Endothelial cell (in vitro differentiated cells): ENCODE measurements around the gene SH2B2. TPM values are rescaled to one million over a fixed set of nuclear protein-coding genes. Genes with fewer than 3 reads are reported as not detected.

Experiments
- DNase-seq: peaks from one replicate; pipeline ENCODE4 v3.0.0; 2021; ENCODE audit warnings: low spot score
- H3K27ac Mint-ChIP-seq: one replicate; pipeline ENCODE4 v1.8.0; 2021; ENCODE audit warnings: mixed read lengths, inconsistent platforms; ENCODE audit not compliant: unreplicated experiment
- H3K27me3 Mint-ChIP-seq: one replicate; pipeline ENCODE4 v1.8.0; 2021; ENCODE audit warnings: mild to moderate bottlenecking, moderate library complexity, mixed read lengths, inconsistent platforms; ENCODE audit not compliant: unreplicated experiment
- H3K36me3 Mint-ChIP-seq: one replicate; pipeline ENCODE4 v1.8.0; 2021; ENCODE audit warnings: mild to moderate bottlenecking, low read depth, mixed read lengths, inconsistent platforms; ENCODE audit not compliant: unreplicated experiment
- H3K4me1 Mint-ChIP-seq: one replicate; pipeline ENCODE4 v1.8.0; 2021; ENCODE audit warnings: mild to moderate bottlenecking, mixed read lengths, inconsistent platforms; ENCODE audit not compliant: unreplicated experiment
- H3K4me3 Mint-ChIP-seq: one replicate; pipeline ENCODE4 v1.8.0; 2021; ENCODE audit warnings: mild to moderate bottlenecking, mixed read lengths, inconsistent platforms; ENCODE audit not compliant: unreplicated experiment
- H3K9me3 Mint-ChIP-seq: one replicate; pipeline ENCODE4 v1.8.0; 2021; ENCODE audit warnings: mixed read lengths, inconsistent platforms; ENCODE audit not compliant: unreplicated experiment
- total RNA-seq: library from RNA; stranded (reverse); fragmentation: NEBNext Ultra II Directional; extraction: Animal tissue kit (Norgen Biotek cat#: 25700); gene quantifications from one replicate; pipeline ENCODE4 v1.2.1, GENCODE V29; 2021; ENCODE audit not compliant: unreplicated experiment
- TF ChIP-seq, protein P1 (sequence below): fragments of 200-600 bp; sonication (generic); IDR thresholded peaks from one replicate; pipeline ENCODE4 v1.5.0; 2021; ENCODE audit warnings: antibody characterized with exemption; ENCODE audit not compliant: unreplicated experiment

The SH2B2 gene
- total RNA-seq, 1 donor from 2014 or later, result 2.6 TPM

GRCh38 chr7:102253973-102254370 is 32.7 kb upstream of the SH2B2 start:
- Mint-ChIP-seq H3K27me3 (peaks cover 12% of the 10 kb centered on the region), H3K4me1 (peaks cover 20% of the 10 kb centered on the region), H3K9me3 (no peaks in the 10 kb centered on the region), H3K4me3 (no peak overlapping the region), H3K27ac (peak overlapping the region; percentile 39), H3K36me3 (peaks cover 12% of the 10 kb centered on the region)
- no peak for DNase-seq
- TF ChIP-seq, protein P1, sequence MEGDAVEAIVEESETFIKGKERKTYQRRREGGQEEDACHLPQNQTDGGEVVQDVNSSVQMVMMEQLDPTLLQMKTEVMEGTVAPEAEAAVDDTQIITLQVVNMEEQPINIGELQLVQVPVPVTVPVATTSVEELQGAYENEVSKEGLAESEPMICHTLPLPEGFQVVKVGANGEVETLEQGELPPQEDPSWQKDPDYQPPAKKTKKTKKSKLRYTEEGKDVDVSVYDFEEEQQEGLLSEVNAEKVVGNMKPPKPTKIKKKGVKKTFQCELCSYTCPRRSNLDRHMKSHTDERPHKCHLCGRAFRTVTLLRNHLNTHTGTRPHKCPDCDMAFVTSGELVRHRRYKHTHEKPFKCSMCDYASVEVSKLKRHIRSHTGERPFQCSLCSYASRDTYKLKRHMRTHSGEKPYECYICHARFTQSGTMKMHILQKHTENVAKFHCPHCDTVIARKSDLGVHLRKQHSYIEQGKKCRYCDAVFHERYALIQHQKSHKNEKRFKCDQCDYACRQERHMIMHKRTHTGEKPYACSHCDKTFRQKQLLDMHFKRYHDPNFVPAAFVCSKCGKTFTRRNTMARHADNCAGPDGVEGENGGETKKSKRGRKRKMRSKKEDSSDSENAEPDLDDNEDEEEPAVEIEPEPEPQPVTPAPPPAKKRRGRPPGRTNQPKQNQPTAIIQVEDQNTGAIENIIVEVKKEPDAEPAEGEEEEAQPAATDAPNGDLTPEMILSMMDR, result no peak

DNA sequence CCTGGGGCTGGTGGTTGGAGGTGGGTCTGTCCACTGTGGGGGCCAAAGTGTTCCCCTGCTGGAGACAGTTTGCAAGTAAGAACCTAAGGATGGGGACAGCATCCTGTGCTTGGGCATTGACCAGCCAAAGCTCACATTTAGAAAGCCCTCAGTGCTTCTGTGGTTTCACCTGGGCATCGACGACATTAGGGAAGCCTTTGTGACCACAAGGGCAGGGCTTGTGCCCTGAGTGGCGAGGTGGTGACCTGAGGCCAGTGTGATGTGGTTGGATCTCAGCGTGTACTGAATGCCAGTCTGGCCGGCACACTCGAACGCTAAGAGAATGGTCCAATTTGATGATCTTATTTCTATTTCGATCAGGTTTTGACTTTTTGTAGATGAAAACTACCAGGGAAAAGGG is 32.1 kb upstream of the SH2B2 start:
- TF ChIP-seq, protein P1, result no peak
- Mint-ChIP-seq H3K36me3 (peaks cover 9% of the 10 kb centered on the region), H3K27ac (no peak overlapping the region), H3K4me3 (no peak overlapping the region), H3K27me3 (peaks cover 12% of the 10 kb centered on the region), H3K4me1 (peaks cover 20% of the 10 kb centered on the region), H3K9me3 (no peaks in the 10 kb centered on the region)
- no peak for DNase-seq

GRCh38 chr7:102255501-102255900 is 31.2 kb upstream of the SH2B2 start:
- H3K27me3 Mint-ChIP-seq, result peaks cover 9% of the 10 kb centered on the region
- TF ChIP-seq, protein P1, result no peak
- H3K36me3 Mint-ChIP-seq, result peaks cover 6% of the 10 kb centered on the region
- no peak overlapping the region for H3K4me3 Mint-ChIP-seq
- H3K4me1 Mint-ChIP-seq, result peaks cover 20% of the 10 kb centered on the region
- no peak overlapping the region for H3K27ac Mint-ChIP-seq
- H3K9me3 Mint-ChIP-seq, result no peaks in the 10 kb centered on the region
- DNase-seq, result no peak

- H3K4me1 Mint-ChIP-seq, result peaks cover 20% of the 10 kb centered on the region
- no peak overlapping the region for H3K27ac Mint-ChIP-seq
- no peaks in the 10 kb centered on the region for H3K9me3 Mint-ChIP-seq
- H3K4me3 Mint-ChIP-seq, result no peak overlapping the region
- TF ChIP-seq, protein P1, result no peak
- DNase-seq, result no peak
- H3K27me3 Mint-ChIP-seq, result peaks cover 9% of the 10 kb centered on the region
- peaks cover 5% of the 10 kb centered on the region for H3K36me3 Mint-ChIP-seq
Measured at GRCh38 chr7:102255916-102256315, 30.8 kb upstream of the SH2B2 start.

GRCh38 chr7:102258073-102258748 is 28.5 kb upstream of the SH2B2 start:
- no peak overlapping the region for H3K4me3 Mint-ChIP-seq

More at GRCh38 chr7:102258073-102258748, 28.5 kb upstream of the SH2B2 start:
- H3K36me3 Mint-ChIP-seq, result peaks cover 4% of the 10 kb centered on the region
- peaks cover 12% of the 10 kb centered on the region for H3K4me1 Mint-ChIP-seq
- H3K9me3 Mint-ChIP-seq, result no peaks in the 10 kb centered on the region
- H3K27me3 Mint-ChIP-seq, result peaks cover 7% of the 10 kb centered on the region
- TF ChIP-seq, protein P1, result no peak
- DNase-seq, result no peak
- no peak overlapping the region for H3K27ac Mint-ChIP-seq
